Measurements from ENCODE around the gene OLFML2A. TPM values are rescaled to one million over a fixed set of nuclear protein-coding genes. Genes with fewer than 3 reads are reported as not detected.

OLFML2A gene
- total and polyA plus RNA-seq, 2 experiments from 2014 or later: 2.2 to 3.4 TPM

DNA sequence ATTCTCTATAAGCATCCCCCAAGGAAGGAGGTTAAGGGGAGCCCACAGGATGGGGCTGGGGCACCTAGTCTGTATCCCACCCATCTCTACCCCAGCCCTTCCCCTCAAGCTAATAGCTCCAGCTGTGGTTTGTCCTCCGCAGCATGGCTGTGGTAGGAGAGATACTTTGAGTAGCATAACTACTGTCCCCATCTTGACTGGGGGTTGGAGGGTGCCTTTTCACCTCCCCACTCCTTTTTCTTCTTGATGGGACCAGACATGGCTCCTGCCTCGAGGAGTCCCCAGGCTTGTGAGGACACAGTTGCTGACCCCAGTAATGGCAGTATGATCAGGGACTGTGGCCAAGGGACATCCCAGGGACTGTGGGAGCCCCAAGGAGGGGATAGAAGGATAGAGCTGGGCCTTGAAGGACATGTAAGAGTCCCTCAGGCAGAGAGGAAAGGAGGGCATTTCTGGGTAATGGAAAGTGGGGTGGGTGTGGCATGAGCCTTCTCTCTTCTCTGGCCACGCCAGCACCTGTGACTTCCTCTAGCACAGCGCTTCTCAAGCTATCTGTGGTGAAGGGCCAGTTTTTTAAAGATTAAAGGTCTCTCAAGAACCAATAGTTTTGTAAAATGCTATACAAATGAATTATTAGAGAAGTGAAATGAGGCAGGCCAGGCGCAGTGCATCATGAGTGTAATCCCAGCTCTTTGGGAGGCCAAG lies 14.0 kb downstream of the OLFML2A start:
- Histone ChIP-seq H3K4me3 (no peak overlapping the region), H3K27ac (no peak overlapping the region), H3K4me1 (ENCODE audit: insufficient read depth) (no peaks in the 10 kb centered on the region), H3K4me2 (no peak overlapping the region), H3K9me2 (replicated peaks; ENCODE audit: insufficient read depth) (no peaks in the 10 kb centered on the region), H2AFZ (no peak overlapping the region), H4K20me1 (ENCODE audit: insufficient read depth, poor library complexity, severe bottlenecking) (no peaks in the 10 kb centered on the region), H3K79me2 (no peaks in the 10 kb centered on the region), H3K9me3 (ENCODE audit: low read depth) (no peaks in the 10 kb centered on the region), H3K27me3 (no peaks in the 10 kb centered on the region), H3K36me3 (replicated peaks; ENCODE audit: insufficient read depth, low read depth) (no peaks in the 10 kb centered on the region)
- TF ChIP-seq, protein P1, sequence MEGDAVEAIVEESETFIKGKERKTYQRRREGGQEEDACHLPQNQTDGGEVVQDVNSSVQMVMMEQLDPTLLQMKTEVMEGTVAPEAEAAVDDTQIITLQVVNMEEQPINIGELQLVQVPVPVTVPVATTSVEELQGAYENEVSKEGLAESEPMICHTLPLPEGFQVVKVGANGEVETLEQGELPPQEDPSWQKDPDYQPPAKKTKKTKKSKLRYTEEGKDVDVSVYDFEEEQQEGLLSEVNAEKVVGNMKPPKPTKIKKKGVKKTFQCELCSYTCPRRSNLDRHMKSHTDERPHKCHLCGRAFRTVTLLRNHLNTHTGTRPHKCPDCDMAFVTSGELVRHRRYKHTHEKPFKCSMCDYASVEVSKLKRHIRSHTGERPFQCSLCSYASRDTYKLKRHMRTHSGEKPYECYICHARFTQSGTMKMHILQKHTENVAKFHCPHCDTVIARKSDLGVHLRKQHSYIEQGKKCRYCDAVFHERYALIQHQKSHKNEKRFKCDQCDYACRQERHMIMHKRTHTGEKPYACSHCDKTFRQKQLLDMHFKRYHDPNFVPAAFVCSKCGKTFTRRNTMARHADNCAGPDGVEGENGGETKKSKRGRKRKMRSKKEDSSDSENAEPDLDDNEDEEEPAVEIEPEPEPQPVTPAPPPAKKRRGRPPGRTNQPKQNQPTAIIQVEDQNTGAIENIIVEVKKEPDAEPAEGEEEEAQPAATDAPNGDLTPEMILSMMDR (IDR thresholded peaks at IDR 0.05; ENCODE audit: poor library complexity): no peak
- no peak for TF ChIP-seq EZH2 (IDR thresholded peaks at IDR 0.05; ENCODE audit: borderline replicate concordance)
- TF ChIP-seq EZH2phosphoT487 (IDR thresholded peaks at IDR 0.05; ENCODE audit: low read depth, severe bottlenecking, unreplicated experiment): no peak
- DNase-seq (ENCODE audit: low spot score): no peak
- WGBS (ENCODE audit: low lambda C conversion rate, missing lambda C conversion rate): 91% methylated on average over 5 of the region's 5 CpGs

DNA sequence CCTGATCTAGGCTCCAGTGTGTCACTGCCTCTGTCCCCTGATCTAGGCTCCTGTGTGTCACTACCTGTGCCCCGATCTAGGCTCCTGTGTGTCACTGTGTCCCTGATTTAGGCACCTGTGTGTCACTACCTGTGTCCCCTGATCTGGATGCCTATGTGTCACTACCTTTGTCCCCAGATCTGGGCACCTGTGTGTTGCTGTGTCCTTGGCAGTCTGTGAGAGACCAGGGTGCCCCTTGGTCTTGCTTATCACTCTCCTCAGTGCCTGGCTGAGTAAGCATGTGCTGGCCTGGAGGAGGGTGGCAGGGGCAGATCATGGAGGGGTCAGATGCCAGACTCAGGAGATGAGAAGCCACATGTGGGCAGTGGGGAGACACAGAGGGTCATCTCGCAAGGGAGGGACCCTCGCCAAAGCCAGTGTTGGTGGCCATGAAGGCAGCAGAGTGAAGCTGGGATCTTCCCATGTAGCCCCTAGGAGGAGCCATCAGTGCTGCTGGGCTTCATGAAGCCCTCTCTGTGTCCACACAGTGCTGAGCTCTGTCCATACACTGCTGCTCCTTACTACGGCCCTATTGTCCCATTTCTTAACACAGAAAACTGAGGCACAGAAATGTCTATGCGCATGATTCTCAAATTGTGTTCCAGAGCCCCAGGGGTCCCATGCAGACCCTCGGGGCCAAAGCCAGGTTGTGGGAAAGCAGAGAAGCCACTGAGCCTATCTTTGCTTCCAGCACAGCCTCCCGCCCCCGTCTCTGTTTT lies 15.5 kb downstream of the OLFML2A start:
- DNase-seq (ENCODE audit: low spot score): no peak
- no peaks in the 10 kb centered on the region for H4K20me1 ChIP-seq (ENCODE audit: insufficient read depth, poor library complexity, severe bottlenecking)
- no peak overlapping the region for H2AFZ ChIP-seq
- H3K9me3 ChIP-seq (ENCODE audit: low read depth): no peaks in the 10 kb centered on the region
- no peaks in the 10 kb centered on the region for H3K79me2 ChIP-seq
- no peak overlapping the region for H3K27ac ChIP-seq
- no peak overlapping the region for H3K4me3 ChIP-seq
- no peaks in the 10 kb centered on the region for H3K27me3 ChIP-seq
- TF ChIP-seq EZH2phosphoT487 (IDR thresholded peaks at IDR 0.05; ENCODE audit: low read depth, severe bottlenecking, unreplicated experiment): no peak
- no peaks in the 10 kb centered on the region for H3K9me2 ChIP-seq (replicated peaks; ENCODE audit: insufficient read depth)
- no peaks in the 10 kb centered on the region for H3K4me1 ChIP-seq (ENCODE audit: insufficient read depth)
- H3K4me2 ChIP-seq: no peak overlapping the region
- no peaks in the 10 kb centered on the region for H3K36me3 ChIP-seq (replicated peaks; ENCODE audit: insufficient read depth, low read depth)
- 86% methylated on average over 8 of the region's 8 CpGs for WGBS (ENCODE audit: low lambda C conversion rate, missing lambda C conversion rate)

- DNase-seq (ENCODE audit: low spot score): no peak
- H2AFZ ChIP-seq: no peak overlapping the region
- no peak overlapping the region for H3K4me3 ChIP-seq
- no peak overlapping the region for H3K4me2 ChIP-seq
- H3K79me2 ChIP-seq: no peaks in the 10 kb centered on the region
- TF ChIP-seq, protein P1 (IDR thresholded peaks at IDR 0.05; ENCODE audit: poor library complexity): no peak
- TF ChIP-seq EZH2phosphoT487 (IDR thresholded peaks at IDR 0.05; ENCODE audit: low read depth, severe bottlenecking, unreplicated experiment) (no peak), EZH2 (IDR thresholded peaks at IDR 0.05; ENCODE audit: borderline replicate concordance) (no peak)
- H3K36me3 ChIP-seq (replicated peaks; ENCODE audit: insufficient read depth, low read depth): no peaks in the 10 kb centered on the region
- H3K27ac ChIP-seq: no peak overlapping the region
- no peaks in the 10 kb centered on the region for H3K27me3 ChIP-seq
- no peaks in the 10 kb centered on the region for H3K4me1 ChIP-seq (ENCODE audit: insufficient read depth)
- no peaks in the 10 kb centered on the region for H3K9me2 ChIP-seq (replicated peaks; ENCODE audit: insufficient read depth)
- H4K20me1 ChIP-seq (ENCODE audit: insufficient read depth, poor library complexity, severe bottlenecking): no peaks in the 10 kb centered on the region
- H3K9me3 ChIP-seq (ENCODE audit: low read depth): no peaks in the 10 kb centered on the region
- 78% methylated on average over 9 of the region's 9 CpGs for WGBS (ENCODE audit: low lambda C conversion rate, missing lambda C conversion rate)
Observed at GRCh38 chr9:124793015-124793541, 16.1 kb downstream of the OLFML2A start.

Measured in hepatocyte (in vitro differentiated cells).